GM12874 (cell line): ENCODE results near the gene CDKN1A.

Experiments
- CTCF ChIP-seq: IDR thresholded peaks from 2 replicates; pipeline ENCODE4 v1.5.1; 2011; ENCODE audit warnings: low read depth, mild to moderate bottlenecking, control low read depth, low read length, moderate library complexity; ENCODE audit not compliant: insufficient read depth

CDKN1A gene

GRCh38 chr6:36688739-36689075 lies 10.2 kb downstream of the CDKN1A start:
- no peak for TF ChIP-seq CTCF

- no peak for TF ChIP-seq CTCF
These were observed 12.5 kb downstream of the CDKN1A start for GRCh38 chr6:36691011-36691410.

GRCh38 chr6:36691612-36692011 lies 13.1 kb downstream of the CDKN1A start:
- TF ChIP-seq CTCF: no peak

- no peak for TF ChIP-seq CTCF
These were observed 13.7 kb downstream of the CDKN1A start for GRCh38 chr6:36692220-36692619.

- TF ChIP-seq CTCF: no peak
These were observed 14.6 kb downstream of the CDKN1A start for GRCh38 chr6:36692861-36693702.

GRCh38 chr6:36694616-36695015 lies 16.1 kb downstream of the CDKN1A start:
- TF ChIP-seq CTCF: no peak

- no peak for TF ChIP-seq CTCF
These were observed 16.9 kb downstream of the CDKN1A start for GRCh38 chr6:36695414-36695813.
